GM10266 (cell line): ENCODE results near the gene C2CD4D.

ENCODE experiments used
- DNase-seq: peaks from one replicate; pipeline ENCODE4 v3.0.0; 2012; ENCODE audit errors: extremely low spot score
- CTCF ChIP-seq: IDR thresholded peaks from 2 replicates; pipeline ENCODE4 v1.5.1; 2012; ENCODE audit warnings: mild to moderate bottlenecking, low read depth; ENCODE audit not compliant: control insufficient read depth, insufficient read depth; ENCODE audit errors: missing control alignments

C2CD4D gene

GRCh38 chr1:151815716-151816327, 23.8 kb downstream of the C2CD4D start:
- TF ChIP-seq CTCF = no peak
- DNase-seq = no peak

GRCh38 chr1:151814971-151815545, 24.6 kb downstream of the C2CD4D start:
- TF ChIP-seq CTCF = no peak

GRCh38 chr1:151814426-151814825, 25.2 kb downstream of the C2CD4D start:
- TF ChIP-seq CTCF = no peak

More at GRCh38 chr1:151814971-151815545, 24.6 kb downstream of the C2CD4D start:
- DNase-seq = no peak

GRCh38 chr1:151813271-151813977, 26.2 kb downstream of the C2CD4D start:
- no peak for TF ChIP-seq CTCF
- DNase-seq = no peak

More at GRCh38 chr1:151814426-151814825, 25.2 kb downstream of the C2CD4D start:
- no peak for DNase-seq

GRCh38 chr1:151811181-151811580, 28.4 kb downstream of the C2CD4D start:
- no peak for DNase-seq
- TF ChIP-seq CTCF = no peak

GRCh38 chr1:151809985-151810556, 29.5 kb downstream of the C2CD4D start:
- TF ChIP-seq CTCF = no peak

More at GRCh38 chr1:151809985-151810556, 29.5 kb downstream of the C2CD4D start:
- no peak for DNase-seq
